NCI-H460 (cell line): ENCODE results near the gene ESPN. TPM values are rescaled to one million over a fixed set of nuclear protein-coding genes. Genes with fewer than 3 reads are reported as not detected.

Experiments
- DNase-seq: peaks from one replicate; pipeline ENCODE4 v3.0.0-alpha.2; 2016; ENCODE audit warnings: low read depth; ENCODE audit errors: extremely low read depth
- small RNA-seq, 2 experiments: library from RNA; depleted of rRNA; stranded (forward); fragments of <200 nt; gene quantifications; one replicate each; pipeline ENCODE3, GENCODE V24; 2014
- total RNA-seq: library from RNA; depleted of rRNA; stranded (reverse); fragments of >200 nt; shearing (Covaris generic); gene quantifications from 2 replicates; pipeline ENCODE4 v1.2.3, GENCODE V29; 2014; rRNA removed

Gene ESPN
- total RNA-seq, 1 experiment from 2014 or later, result 0.17 TPM

DNA sequence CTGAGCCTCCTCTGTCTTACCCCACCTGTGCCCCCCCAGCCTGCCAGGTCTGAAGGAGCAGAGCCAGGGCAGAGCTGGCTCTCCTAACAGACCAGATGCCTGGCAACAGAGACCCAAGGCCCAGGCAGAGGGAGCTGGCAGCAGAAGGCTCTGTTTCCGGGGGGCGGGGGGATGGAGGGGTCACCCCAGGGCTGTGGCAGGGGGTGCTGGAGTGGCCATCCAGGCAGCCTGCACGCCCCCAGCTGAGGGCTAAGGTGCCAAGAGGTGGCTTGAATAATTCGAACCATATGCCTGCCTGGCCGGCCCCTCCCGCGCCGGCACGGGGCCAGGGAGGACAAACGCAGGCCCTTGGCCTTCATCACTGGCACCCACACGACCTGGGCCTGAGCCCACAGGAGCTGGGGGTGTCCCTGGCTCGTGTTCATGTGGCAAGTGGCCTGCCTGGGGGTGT, 82.9 kb downstream of the ESPN start:
- DNase-seq, result no peak

GRCh38 chr1:6508154-6508815, 83.7 kb downstream of the ESPN start:
- DNase-seq, result no peak

DNA sequence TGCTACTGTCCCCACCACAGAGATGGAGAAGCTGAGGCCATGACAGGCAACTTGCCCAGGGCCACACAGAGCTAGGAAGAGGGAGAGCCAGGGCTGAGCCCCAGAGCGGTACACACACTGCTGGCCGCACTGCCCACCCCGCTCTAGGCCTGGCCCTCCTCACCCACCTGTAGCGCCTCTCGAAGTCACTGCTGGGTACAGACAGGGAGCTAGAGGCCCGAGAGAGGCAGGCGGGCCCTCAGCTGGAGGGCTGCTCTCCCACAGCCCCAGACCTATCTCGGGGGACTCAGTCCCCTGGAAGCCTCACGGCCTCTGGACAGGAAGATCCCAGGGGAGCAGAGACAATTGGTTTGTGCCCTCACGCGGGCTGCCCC, 84.2 kb downstream of the ESPN start:
- no peak for DNase-seq

- no peak for DNase-seq
Measured at GRCh38 chr1:6509220-6509918, 84.8 kb downstream of the ESPN start.

- no peak for DNase-seq
Measured at GRCh38 chr1:6509919-6510291, 85.3 kb downstream of the ESPN start.

GRCh38 chr1:6510493-6510892, 85.9 kb downstream of the ESPN start:
- DNase-seq, result no peak

Small RNA genes within 50 kb of the gene (small RNA-seq; reads per million reads assigned to genes)
- gene MIR4252, result 0 reads per million in 2 experiments

Other genes starting within 250 kb of the ESPN start
- 0.30 TPM in 1 of 2 replicates, not detected in the other for gene CHD5, start 244.5 kb upstream of the ESPN start, total RNA-seq
- 298 and 299 TPM in 2 replicates for gene RPL22, start 225.2 kb upstream of the ESPN start, total RNA-seq
- gene RNF207, start 218.7 kb upstream of the ESPN start, total RNA-seq, result 12.4 and 12.9 TPM in 2 replicates
- 42.2 and 47.9 TPM in 2 replicates for gene ICMT, start 188.8 kb upstream of the ESPN start, total RNA-seq
- gene HES3, start 180.6 kb upstream of the ESPN start, total RNA-seq, result not detected in 2 replicates
- 0.62 and 1.2 TPM in 2 replicates for gene GPR153, start 163.7 kb upstream of the ESPN start, total RNA-seq
- 22.5 and 24.4 TPM in 2 replicates for gene ACOT7, start 31.0 kb upstream of the ESPN start, total RNA-seq
- gene HES2, start 4.9 kb upstream of the ESPN start, total RNA-seq, result 0.57 and 1.0 TPM in 2 replicates
- gene TNFRSF25, start 41.4 kb downstream of the ESPN start, total RNA-seq, result 3.3 and 4.2 TPM in 2 replicates
- gene PLEKHG5, start 66.9 kb downstream of the ESPN start, total RNA-seq, result 3.4 and 3.6 TPM in 2 replicates
- 20.2 and 24.5 TPM in 2 replicates for gene NOL9, start 129.7 kb downstream of the ESPN start, total RNA-seq
- gene TAS1R1, start 130.5 kb downstream of the ESPN start, total RNA-seq, result not detected in 2 replicates
- 8.2 and 13.2 TPM in 2 replicates for gene ZBTB48, start 155.2 kb downstream of the ESPN start, total RNA-seq
- 14.3 and 14.5 TPM in 2 replicates for gene KLHL21, start 178.1 kb downstream of the ESPN start, total RNA-seq
- gene PHF13, start 189.0 kb downstream of the ESPN start, total RNA-seq, result 4.4 and 4.9 TPM in 2 replicates
- 24.4 and 28.8 TPM in 2 replicates for gene THAP3, start 200.1 kb downstream of the ESPN start, total RNA-seq